HepG2 (cell line): ENCODE results near the gene LDAH. TPM values are rescaled to one million over a fixed set of nuclear protein-coding genes. Genes with fewer than 3 reads are reported as not detected.

Source experiments
- BCL6 ChIP-seq: IDR thresholded peaks from 2 replicates; pipeline ENCODE4 v1.6.1; 2016; ENCODE audit warnings: missing genetic modification reagents, missing compliant biosample characterization
- BRF2 ChIP-seq: sonication (generic); formaldehyde crosslinking; IDR thresholded peaks from 2 replicates; pipeline ENCODE4 v1.8.1; 2022; ENCODE audit warnings: mild to moderate bottlenecking, missing genetic modification reagents
- CCAR2 ChIP-seq: fragments of 200-400 bp; formaldehyde crosslinking; optimal IDR thresholded peaks from 2 replicates; pipeline ENCODE3; 2018; ENCODE audit warnings: low read depth, mild to moderate bottlenecking, low read length, moderate library complexity
- ELF3 ChIP-seq: IDR thresholded peaks from 2 replicates; pipeline ENCODE4 v1.6.1; 2016; ENCODE audit warnings: missing genetic modification reagents, missing compliant biosample characterization
- ELF4 ChIP-seq: sonication (generic); formaldehyde crosslinking; IDR thresholded peaks from 2 replicates; pipeline ENCODE4 v1.5.0; 2020; ENCODE audit warnings: missing genetic modification reagents, mild to moderate bottlenecking, moderate library complexity, borderline replicate concordance
- IKZF5 ChIP-seq: IDR thresholded peaks from 2 replicates; pipeline ENCODE4 v1.6.1; 2018; ENCODE audit warnings: missing genetic modification reagents, mild to moderate bottlenecking, missing compliant biosample characterization
- MTERF4 ChIP-seq: sonication (generic); formaldehyde crosslinking; IDR thresholded peaks from 2 replicates; pipeline ENCODE4 v1.8.0; 2023; ENCODE audit warnings: mild to moderate bottlenecking, missing genetic modification reagents
- POLR2AphosphoS2 ChIP-seq: IDR thresholded peaks from 2 replicates; pipeline ENCODE4 v1.6.1; 2011; ENCODE audit warnings: low read depth, low read length, improper control_type of control experiment
- THAP7 ChIP-seq: sonication (generic); formaldehyde crosslinking; IDR thresholded peaks from 2 replicates; pipeline ENCODE4 v1.8.1; 2023; ENCODE audit warnings: mild to moderate bottlenecking, missing genetic modification reagents
- USF2 ChIP-seq, 2 experiments: sonication (generic) in 1 of 2; formaldehyde crosslinking in 1 of 2; IDR thresholded peaks; 2 replicates each; pipeline versions ENCODE4 v1.5.1 to v1.6.1; 2011 to 2020; ENCODE audit warnings: borderline replicate concordance in 1 of 2, low read depth in 1 of 2, low read length in 1 of 2, mild to moderate bottlenecking in 1 of 2, missing genetic modification reagents in 1 of 2, moderate library complexity in 1 of 2
- ZBTB42 ChIP-seq: sonication (generic); formaldehyde crosslinking; IDR thresholded peaks from 2 replicates; pipeline ENCODE4 v1.5.0; 2020; ENCODE audit warnings: mild to moderate bottlenecking, missing genetic modification reagents
- ZBTB43 ChIP-seq: sonication (generic); formaldehyde crosslinking; conservative IDR thresholded peaks from 2 replicates; pipeline ENCODE4 v1.4.0; 2020; ENCODE audit warnings: missing genetic modification reagents
- ZNF543 ChIP-seq: sonication (generic); formaldehyde crosslinking; IDR thresholded peaks from 2 replicates; pipeline ENCODE4 v1.4.0; 2020; ENCODE audit warnings: mild to moderate bottlenecking, missing genetic modification reagents
- ZNF709 ChIP-seq: sonication (generic); formaldehyde crosslinking; IDR thresholded peaks from 2 replicates; pipeline ENCODE4 v1.5.0; 2020; ENCODE audit warnings: mild to moderate bottlenecking, missing genetic modification reagents
- polyA plus RNA-seq, 8 experiments: library from polyadenylated mRNA; depleted of rRNA in 3 of 8; stranded (reverse) in 7 of 8; unstranded in 1 of 8; fragments of >200 nt; fragmentation: Illumina TruSeq in 4 of 8; extraction: Trizol in 4 of 8; gene quantifications; 2 replicates each; pipeline versions ENCODE4 v1.2.1 to v1.2.3, GENCODE V29; 2011 to 2016; ENCODE audit warnings: low read depth in 4 of 8, missing spikeins in 1 of 8, mixed read lengths in 1 of 8; ENCODE audit not compliant: insufficient read depth in 1 of 8
- total RNA-seq, 5 experiments: library from RNA; depleted of rRNA; stranded (reverse); fragments of >200 nt; fragmentation: Illumina TruSeq; extraction: Trizol; gene quantifications; 2 replicates each; pipeline ENCODE4 v1.2.3, GENCODE V29; 2016; ENCODE audit warnings: low read depth in 1 of 5

Gene LDAH
- total and polyA plus RNA-seq, 2 of the 13 experiments (the other 11 are each of a cell fraction or from before 2014, with no cell fraction given), result 28.8 to 46.2 TPM

- TF ChIP-seq BRF2 (CRISPR knock-in tag), result no peak
- peak; percentile 82 for TF ChIP-seq BCL6
- peak; percentile 96; the same call in 1 of the 2 replicates for TF ChIP-seq ELF4
- TF ChIP-seq IKZF5 (CRISPR knock-in tag), result peak; percentile 95
- peak; percentile 83 for TF ChIP-seq ZBTB43 (CRISPR knock-in tag)
- peak; percentile 87 for TF ChIP-seq THAP7 (CRISPR knock-in tag)
- peak; percentile 98; the same call in 1 of the 2 replicates for TF ChIP-seq MTERF4 (CRISPR knock-in tag)
- peak; percentile 92 for TF ChIP-seq ZBTB42
- TF ChIP-seq ZNF709 (CRISPR knock-in tag), result peak; percentile 98
- TF ChIP-seq ELF3 (CRISPR knock-in tag), result peak; percentile 89
- TF ChIP-seq USF2 (IDR thresholded peaks at IDR 0.05; ENCODE audit: low read depth, low read length), result peak; percentile 78
- TF ChIP-seq USF2 (CRISPR knock-in tag; IDR thresholded peaks at IDR 0.05; ENCODE audit: borderline replicate concordance), result peak; percentile 93
- TF ChIP-seq ZNF543 (CRISPR knock-in tag), result peak; percentile 53; the same call in 1 of the 2 replicates
- no peak for TF ChIP-seq CCAR2
- TF ChIP-seq POLR2AphosphoS2, result 0 out of 2 replicates have a peak, but pooled peaks have one; percentile 64
Observed at GRCh38 chr2:20822535-20823490, at the start of gene LDAH (continued).
